Tibial nerve (tissue), 4 donors: Measurements from ENCODE around the gene HMCN1.

Experiments
- CTCF ChIP-seq, 5 experiments: fragments of 200-600 bp in 3 of 5; fragments of 450-650 bp in 2 of 5; sonication (generic) in 3 of 5; IDR thresholded peaks; one replicate each; pipeline ENCODE4 v1.5.1; 2016 to 2019; ENCODE audit warnings: antibody characterized with exemption in 5 of 5, mild to moderate bottlenecking in 3 of 5, moderate library complexity in 2 of 5
- EP300 ChIP-seq, 2 donors: sonication (generic); formaldehyde crosslinking; IDR thresholded peaks; one replicate each; pipeline ENCODE4 v1.6.1; 2017; ENCODE audit warnings: antibody characterized with exemption in 2 of 2, mild to moderate bottlenecking in 1 of 2
- POLR2A ChIP-seq, 2 donors: fragments of 450-650 bp; IDR thresholded peaks; one replicate each; pipeline ENCODE4 v1.6.1; 2017; ENCODE audit warnings: antibody characterized with exemption in 2 of 2, mild to moderate bottlenecking in 2 of 2, moderate library complexity in 2 of 2

DNA sequence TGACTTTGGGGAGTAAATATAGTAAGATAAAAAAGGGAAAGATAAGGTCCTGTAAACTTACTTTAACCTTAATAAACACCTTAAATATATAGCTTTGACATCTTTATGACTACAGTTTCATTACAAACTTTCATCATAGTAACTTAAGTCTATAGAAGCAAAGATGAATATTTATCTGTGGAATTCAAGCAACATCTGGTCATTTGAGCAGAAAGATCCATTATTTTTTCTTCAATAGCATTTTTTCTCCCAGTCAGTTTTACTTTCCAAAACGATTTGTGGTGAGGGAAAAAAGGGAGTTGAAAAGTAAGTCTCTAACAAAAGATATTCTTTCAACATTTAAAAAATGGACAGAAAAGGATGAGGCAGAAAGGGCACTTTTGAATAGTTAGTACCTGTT is 69.0 kb downstream of the HMCN1 start:
- TF ChIP-seq CTCF (IDR thresholded peaks at IDR 0.05) (no peak), POLR2A (IDR thresholded peaks at IDR 0.05) (no peak), EP300 (IDR thresholded peaks at IDR 0.05) (no peak)
